22Rv1 (cell line): Measurements from ENCODE around the gene CRY1.
"Not testable (repeated sequence)": the region's sequence is repeated elsewhere in the genome, so short reads cannot be mapped to it uniquely, and the experiment has no call there.

Source experiments
- ZFX ChIP-seq: fragments of 450-650 bp; IDR thresholded peaks from 2 replicates; pipeline ENCODE4 v1.6.1; 2017; ENCODE audit warnings: antibody characterized with exemption, borderline replicate concordance
- TF ChIP-seq, protein P1 (sequence below): fragments of 450-650 bp; IDR thresholded peaks from 2 replicates; pipeline ENCODE4 v1.5.1; 2017; ENCODE audit warnings: mild to moderate bottlenecking

DNA sequence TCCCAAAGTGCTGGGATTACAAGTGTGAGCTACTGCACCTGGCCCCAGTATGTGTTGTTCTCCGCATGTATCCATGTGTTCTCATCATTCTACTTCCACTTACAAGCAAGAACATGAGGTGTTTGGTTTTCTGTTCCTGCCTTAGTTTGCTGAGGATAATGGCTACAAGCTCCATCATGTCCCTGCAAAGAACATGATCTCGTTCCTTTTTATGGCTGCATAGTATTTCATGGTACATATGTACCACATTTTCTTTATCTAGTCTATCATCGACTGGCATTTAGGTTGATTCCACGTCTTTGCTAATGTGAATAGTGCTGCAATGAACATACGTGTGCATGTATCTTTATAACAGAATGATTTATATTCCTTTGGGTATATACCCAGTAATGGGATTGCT lies 97.2 kb downstream of the CRY1 start:
- TF ChIP-seq, protein P1, sequence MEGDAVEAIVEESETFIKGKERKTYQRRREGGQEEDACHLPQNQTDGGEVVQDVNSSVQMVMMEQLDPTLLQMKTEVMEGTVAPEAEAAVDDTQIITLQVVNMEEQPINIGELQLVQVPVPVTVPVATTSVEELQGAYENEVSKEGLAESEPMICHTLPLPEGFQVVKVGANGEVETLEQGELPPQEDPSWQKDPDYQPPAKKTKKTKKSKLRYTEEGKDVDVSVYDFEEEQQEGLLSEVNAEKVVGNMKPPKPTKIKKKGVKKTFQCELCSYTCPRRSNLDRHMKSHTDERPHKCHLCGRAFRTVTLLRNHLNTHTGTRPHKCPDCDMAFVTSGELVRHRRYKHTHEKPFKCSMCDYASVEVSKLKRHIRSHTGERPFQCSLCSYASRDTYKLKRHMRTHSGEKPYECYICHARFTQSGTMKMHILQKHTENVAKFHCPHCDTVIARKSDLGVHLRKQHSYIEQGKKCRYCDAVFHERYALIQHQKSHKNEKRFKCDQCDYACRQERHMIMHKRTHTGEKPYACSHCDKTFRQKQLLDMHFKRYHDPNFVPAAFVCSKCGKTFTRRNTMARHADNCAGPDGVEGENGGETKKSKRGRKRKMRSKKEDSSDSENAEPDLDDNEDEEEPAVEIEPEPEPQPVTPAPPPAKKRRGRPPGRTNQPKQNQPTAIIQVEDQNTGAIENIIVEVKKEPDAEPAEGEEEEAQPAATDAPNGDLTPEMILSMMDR, result not testable (repeated sequence)
- not testable (repeated sequence) for TF ChIP-seq ZFX
